GM19328 (cell line): Measurements from ENCODE around the gene MUCL3.
"Not testable (repeated sequence)": the region's sequence is repeated elsewhere in the genome, so short reads cannot be mapped to it uniquely, and the experiment has no call there.

Source experiments
- ATAC-seq: cut with Tn5 transposase; IDR thresholded peaks from one replicate; pipeline ENCODE4 v1.9.1; 2021; ENCODE audit warnings: mild to moderate bottlenecking, moderate library complexity; ENCODE audit not compliant: unreplicated experiment

Gene MUCL3

DNA sequence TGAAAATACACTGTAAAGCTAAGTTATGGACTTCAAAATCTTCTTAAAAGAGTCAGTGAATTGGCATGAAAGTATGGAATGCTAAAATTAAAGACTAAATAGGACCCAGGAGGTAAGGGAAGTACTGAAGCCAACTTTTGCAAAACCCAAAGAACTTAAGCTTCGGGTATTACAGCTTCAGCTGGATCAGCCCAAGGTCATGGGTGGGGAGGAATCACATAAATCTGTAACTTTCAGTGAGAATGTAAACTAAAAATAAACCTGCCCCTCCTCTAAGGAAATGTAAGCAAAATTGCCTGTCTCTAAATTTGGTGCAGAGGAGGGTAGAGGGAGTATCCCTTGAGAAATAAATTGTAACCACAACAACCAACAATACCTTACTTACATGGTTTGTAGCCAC lies 38.4 kb downstream of the MUCL3 start:
- ATAC-seq = no peak

DNA sequence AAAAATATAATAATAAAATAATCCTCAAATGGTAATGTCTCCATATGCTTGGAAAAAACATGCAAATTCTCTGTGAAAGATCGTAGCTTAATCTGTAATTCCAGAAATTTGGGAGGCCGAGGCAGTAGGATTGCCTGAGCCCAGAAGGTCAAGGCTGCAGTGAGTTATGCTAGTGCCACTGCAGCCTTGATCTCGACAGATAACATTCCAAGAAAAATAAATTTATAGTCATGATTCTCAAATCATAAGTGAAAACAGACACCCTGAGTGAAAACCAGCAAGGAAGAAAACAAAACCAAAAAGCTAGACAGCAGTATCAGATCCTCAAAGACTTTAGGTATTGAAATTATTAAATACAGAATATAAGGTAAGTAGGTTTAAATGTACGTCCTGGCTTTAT lies 38.9 kb downstream of the MUCL3 start:
- no peak for ATAC-seq

DNA sequence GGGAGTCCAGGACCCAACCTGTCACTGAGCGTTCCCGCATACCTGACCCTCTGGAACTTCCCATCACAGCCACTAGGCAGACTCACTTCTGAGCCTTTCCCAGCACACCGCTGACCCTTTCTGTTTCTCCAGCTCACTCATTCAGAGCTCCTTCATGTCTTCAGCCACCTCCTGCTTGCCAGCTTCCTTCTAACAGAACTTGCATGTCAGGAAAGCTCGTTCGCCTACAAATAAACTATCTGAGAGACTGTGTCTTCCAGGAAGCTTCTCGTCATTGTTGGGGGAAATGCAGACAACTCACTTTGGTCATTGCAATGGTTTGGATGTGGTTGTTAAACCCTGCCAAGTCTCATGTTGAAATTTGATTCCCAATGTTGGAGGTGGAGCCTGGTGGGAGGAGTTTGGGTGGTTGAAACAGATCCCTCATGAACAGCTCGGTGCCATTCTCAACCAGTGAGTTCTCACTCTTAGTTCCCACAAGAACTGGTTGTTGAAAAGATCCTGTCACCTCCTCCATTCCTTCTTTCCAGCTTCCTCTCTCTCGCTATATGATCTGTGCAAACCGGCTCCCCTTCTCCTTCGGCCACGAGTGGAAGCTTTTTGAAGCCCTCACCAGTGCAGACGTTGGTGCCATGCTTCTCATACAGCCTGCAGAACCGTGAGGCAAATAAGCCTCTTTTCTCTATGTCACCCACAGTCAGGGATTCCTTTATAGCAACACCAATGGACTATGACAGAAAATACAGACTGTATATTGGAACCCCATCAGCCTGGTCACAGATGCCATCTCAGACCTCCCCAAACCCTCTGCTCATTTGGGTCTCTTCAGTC lies 41.4 kb downstream of the MUCL3 start:
- no peak for ATAC-seq

DNA sequence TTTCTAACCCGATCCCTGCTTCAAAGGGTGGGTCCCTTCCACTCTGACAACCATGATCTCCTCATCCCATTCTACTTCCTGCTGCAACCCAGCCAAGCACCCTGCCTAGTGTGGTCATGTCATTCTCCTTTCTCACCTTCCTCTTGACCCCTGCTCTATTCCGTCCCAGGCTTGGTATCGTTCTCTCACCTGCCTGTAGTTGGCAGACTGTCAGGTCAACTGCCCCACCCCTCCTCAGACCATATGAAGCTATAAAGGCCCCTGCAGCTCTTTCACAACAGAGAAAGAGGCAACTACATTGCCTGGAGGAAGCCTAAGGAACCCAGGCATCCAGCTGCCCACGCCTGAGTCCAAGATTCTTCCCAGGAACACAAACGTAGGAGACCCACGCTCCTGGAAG lies 42.7 kb downstream of the MUCL3 start, which contains the start of gene MUC21:
Gene MUC21, plus strand, starts transcription at position 280 of the 400 bp plus-strand sequence. CDS start 241 bp downstream, outside the sequence.
- ATAC-seq = no peak

DNA sequence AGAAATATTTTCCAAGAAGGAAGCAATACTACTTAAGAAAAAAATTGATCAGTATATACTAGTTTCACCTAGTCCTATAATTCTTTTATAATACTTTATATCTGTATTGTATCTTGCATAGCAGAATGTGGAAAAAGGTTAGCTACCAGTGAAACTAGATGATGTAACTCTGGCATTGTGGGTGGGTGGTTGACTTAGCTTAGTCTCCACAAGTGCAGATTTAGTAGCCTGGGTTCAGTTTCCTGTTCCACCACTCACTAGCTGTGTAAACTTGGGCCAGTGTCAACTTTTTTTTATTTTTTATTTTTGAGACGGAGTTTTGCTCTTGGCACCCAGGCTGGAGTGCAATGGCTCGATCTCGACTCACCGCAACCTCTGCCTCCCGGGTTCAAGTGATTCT lies 44.7 kb downstream of the MUCL3 start:
- no peak for ATAC-seq

DNA sequence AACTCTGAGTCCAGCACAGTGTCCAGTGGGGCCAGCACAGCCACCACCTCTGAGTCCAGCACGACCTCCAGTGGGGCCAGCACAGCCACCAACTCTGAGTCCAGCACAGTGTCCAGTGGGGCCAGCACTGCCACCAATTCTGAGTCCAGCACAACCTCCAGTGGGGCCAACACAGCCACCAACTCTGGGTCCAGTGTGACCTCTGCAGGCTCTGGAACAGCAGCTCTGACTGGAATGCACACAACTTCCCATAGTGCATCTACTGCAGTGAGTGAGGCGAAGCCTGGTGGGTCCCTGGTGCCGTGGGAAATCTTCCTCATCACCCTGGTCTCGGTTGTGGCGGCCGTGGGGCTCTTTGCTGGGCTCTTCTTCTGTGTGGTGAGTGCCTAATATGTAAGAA lies 46.5 kb downstream of the MUCL3 start:
- ATAC-seq = no peak

DNA sequence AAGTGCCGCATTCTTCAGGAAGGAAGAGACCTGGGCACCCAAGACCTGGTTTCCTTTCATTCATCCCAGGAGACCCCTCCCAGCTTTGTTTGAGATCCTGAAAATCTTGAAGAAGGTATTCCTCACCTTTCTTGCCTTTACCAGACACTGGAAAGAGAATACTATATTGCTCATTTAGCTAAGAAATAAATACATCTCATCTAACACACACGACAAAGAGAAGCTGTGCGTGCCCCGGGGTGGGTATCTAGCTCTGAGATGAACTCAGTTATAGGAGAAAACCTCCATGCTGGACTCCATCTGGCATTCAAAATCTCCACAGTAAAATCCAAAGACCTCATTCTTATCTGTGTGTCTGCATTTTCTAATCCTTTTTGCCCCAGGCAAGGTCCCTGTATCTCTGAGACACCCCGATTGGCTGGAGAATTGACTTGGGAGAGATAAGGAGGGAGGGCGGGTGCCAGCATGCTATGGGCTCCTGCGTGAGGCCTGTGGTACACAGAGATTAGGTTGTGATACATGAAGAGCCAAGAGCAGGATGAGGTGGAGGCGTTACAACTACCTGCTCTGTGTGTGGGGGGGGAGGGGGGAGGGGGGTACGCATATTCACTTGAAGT lies 47.5 kb downstream of the MUCL3 start:
- ATAC-seq = no peak

DNA sequence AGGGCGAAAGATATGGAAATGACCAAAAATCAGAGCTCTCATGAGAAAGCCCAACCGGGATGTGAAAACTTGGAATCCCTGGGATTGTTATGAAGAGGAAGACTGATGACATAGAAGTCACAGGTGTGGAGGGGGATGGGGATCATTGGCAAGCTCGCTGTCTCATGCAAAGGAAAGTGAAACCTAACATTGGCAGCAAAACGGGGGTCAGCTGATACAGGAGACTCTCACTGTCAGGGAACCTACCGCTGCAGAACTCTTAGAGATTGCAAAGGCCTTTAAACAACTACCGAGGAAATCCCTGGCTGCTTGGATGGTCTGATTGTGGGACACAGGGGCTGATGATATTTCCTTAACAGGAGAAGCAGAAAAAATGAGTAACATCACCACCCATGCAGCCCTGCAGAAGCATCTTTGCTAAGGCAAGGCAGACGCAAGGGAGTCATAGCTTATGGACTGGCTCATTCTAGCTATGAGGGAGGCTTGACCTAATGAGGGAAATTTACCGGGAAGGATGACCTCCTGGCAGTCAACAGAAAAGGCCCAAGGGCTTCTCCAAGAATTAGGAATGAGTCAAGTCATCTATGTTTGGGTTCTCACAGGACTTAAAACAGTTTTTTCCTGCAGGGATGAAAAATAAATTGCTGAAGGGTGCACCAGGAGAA lies 49.8 kb downstream of the MUCL3 start:
- no peak for ATAC-seq

DNA sequence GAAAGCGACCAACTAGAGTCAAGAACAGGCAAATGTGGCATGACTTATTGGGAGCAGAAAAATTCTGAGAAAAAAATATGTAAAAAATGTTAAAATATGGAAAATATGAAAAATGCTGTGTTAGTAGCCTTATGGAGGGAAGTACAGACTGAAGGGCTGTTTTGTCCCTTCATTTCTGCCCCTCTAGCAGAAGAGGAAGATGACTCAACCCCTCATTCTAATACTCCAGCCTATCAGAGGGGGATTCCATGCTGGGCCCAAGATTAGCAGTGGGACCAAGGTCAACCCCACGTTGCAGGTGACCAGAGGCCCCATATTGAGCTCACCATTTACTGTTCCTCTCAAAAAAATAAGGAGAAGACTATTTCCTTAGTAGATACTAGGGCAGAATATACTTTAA lies 51.1 kb downstream of the MUCL3 start:
- ATAC-seq = no peak

DNA sequence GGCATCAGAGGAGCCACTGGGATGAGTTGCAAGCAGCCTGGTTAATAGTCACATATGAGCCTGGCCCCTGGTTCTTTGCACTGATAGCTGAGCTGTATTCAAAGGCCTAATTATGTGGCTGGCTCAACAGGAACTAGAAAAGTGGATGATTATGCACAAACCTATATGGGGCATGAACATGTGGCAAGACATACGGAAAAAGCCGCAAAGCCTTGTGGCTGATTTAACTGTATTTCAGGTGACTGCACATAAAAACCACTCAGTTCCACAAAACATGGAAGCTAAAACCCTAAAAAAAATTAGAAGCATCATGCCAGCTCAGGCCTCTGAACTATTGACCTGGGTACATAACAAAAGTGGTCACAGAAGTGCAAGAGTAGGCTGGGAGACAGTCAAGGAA lies 56.5 kb downstream of the MUCL3 start:
- ATAC-seq = no peak

DNA sequence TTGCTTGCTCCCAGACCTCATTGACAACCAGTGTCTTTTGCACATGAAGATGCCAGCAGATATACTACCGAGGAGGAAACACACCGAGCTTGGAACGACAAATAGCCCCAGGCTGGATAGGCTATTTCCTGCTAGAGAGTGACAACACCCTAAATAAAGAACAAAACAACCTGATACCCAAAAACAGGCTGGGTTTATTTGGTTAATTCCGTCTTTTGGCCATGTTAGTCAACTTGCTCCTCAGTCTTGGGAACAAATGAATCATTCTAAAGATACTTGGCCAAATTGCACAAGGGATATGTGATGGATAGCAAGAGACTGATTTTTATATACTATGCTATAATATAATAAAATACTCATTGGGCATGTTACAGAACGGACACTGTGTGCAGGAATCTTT lies 58.0 kb downstream of the MUCL3 start:
- no peak for ATAC-seq

DNA sequence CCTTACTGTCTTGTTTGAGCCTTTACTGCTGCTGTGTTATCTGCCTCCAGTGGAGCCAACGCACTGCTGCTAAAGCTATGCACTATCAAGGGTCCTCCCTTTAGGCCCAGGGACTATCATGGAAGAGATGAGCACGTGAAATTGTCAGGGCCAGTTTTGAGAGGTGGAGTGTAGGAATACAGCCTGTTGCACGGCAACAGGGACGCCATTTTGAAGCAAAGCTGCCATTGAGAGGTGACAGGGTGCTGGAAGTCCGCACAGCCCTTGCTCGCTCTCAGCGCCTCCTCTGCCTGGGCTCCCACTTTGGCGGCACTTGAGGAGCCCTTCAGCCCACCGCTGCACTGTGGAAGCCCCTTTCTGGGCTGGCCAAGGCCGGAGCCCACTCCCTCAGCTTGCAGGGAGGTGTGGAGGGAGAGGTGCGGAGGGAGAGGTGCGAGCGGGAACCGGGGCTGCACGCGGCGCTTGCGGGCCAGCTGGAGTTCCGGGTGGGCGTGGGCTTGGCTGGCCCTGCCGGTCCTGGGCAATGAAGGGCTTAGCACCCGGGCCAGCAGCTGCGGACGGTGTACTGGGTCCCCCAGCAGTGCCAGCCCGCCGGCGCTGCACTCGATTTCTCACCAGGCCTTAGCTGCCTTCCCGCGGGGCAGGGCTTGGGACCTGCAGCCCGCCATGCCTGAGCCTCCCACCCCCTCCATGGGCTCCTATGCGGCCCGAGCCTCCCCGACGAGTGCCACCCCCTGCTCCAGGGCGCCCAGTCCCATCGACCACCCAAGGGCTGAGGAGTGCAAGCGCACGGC lies 59.5 kb downstream of the MUCL3 start:
- ATAC-seq = not testable (repeated sequence)

DNA sequence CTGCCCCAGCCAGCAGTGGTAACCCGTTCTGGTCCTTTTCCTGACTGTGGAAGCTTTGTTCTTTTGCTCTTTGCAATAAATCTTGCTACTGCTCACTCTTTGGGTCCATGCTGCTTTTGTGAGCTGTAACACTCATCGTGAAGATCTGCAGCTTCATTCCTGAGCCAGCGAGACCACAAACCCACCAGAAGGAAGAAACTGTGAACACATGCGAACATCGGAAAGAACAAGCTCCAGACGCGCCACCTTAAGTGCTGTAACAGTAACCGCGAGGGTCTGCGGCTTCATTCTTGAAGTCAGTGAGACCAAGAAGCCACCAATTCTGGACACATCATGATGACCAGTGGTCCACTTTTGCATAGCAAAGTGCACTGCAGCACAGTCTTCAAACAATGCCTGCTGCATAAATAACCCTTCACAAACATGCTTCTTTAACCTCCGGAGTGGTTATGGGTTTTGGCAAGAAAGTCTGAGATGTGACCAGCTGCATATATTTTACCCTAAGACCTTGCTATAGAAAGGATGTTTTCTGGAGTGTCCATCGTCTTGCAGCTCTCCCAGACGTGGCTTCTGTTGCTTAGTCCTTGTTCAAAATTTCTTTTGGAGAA lies 60.6 kb downstream of the MUCL3 start:
- ATAC-seq = no peak

DNA sequence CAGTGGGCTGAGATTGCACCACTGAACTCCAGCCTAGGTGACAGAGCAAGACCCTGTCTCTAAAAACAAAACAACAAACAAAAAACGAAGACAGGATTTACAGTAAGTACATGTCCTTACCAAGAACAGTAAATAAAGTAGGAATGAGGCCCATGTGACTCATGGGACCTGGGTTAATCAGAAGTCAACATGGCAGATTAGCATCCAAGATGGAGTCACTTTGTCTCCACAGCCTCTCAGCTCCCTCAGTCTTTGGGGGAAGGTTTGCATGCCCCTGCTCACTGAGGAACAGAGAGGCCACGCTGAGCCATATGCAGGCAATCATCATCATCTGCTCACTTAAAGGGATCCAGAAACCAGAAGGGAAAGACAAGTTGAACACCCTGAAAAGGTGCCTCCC lies 61.7 kb downstream of the MUCL3 start:
- no peak for ATAC-seq
